ENCODE data around the gene PLEKHO2. TPM values are rescaled to one million over a fixed set of nuclear protein-coding genes. Genes with fewer than 3 reads are reported as not detected.

The PLEKHO2 gene
- total and polyA plus RNA-seq, 2 experiments from 2014 or later, result 9.0 to 29.4 TPM

- Histone ChIP-seq H3K4me2 (no peak overlapping the region), H3K4me1 (ENCODE audit: insufficient read depth) (peaks cover 19% of the 10 kb centered on the region), H2AFZ (no peak overlapping the region), H3K36me3 (ENCODE audit: insufficient read depth) (no peaks in the 10 kb centered on the region), H3K79me2 (replicated peaks; ENCODE audit: insufficient read depth) (no peaks in the 10 kb centered on the region), H3F3A (replicated peaks; ENCODE audit: low read depth) (0 out of 2 replicates have a peak, but pooled peaks cover 2% of the 10 kb centered on the region), H3K27me3 (ENCODE audit: insufficient read depth) (no peaks in the 10 kb centered on the region), H3K4me3 (no peak overlapping the region), H3K27ac (ENCODE audit: low read depth) (no peak overlapping the region), H3K9me2 (ENCODE audit: insufficient read depth) (no peaks in the 10 kb centered on the region), H4K20me1 (replicated peaks; ENCODE audit: insufficient read depth) (no peaks in the 10 kb centered on the region)
- peaks cover 36% of the 10 kb centered on the region for H3K4me1 Mint-ChIP-seq
- no peak overlapping the region for H3K27ac Mint-ChIP-seq
- H3K36me3 Mint-ChIP-seq (ENCODE audit: low read depth), result no peaks in the 10 kb centered on the region
- no peak overlapping the region for H3K4me3 Mint-ChIP-seq
- ATAC-seq, result no peak
- DNase-seq (ENCODE audit: low spot score), result no peak
- no peaks in the 10 kb centered on the region for H3K9me3 Mint-ChIP-seq
- peaks cover 16% of the 10 kb centered on the region for H3K27me3 Mint-ChIP-seq (ENCODE audit: insufficient read depth, low read depth, poor library complexity)
- TF ChIP-seq STAT1 (IDR thresholded peaks at IDR 0.05; ENCODE audit: unreplicated experiment) (no peak), CREB1 (CRISPR knock-in tag; IDR thresholded peaks at IDR 0.05; ENCODE audit: low read depth) (no peak), REST (IDR thresholded peaks at IDR 0.05; ENCODE audit: unreplicated experiment) (no peak), ETS1 (IDR thresholded peaks at IDR 0.05) (no peak), EZH2phosphoT487 (IDR thresholded peaks at IDR 0.05; ENCODE audit: unreplicated experiment) (no peak), NANOG (IDR thresholded peaks at IDR 0.05; ENCODE audit: borderline replicate concordance) (no peak), ZNF114 (CRISPR knock-in tag; IDR thresholded peaks at IDR 0.05) (no peak), CTCF (conservative IDR thresholded peaks at IDR 0.05; ENCODE audit: low read depth in 2 of 2) (no peak), ZNF462 (CRISPR knock-in tag; IDR thresholded peaks at IDR 0.05) (no peak), JUNB (IDR thresholded peaks at IDR 0.05; ENCODE audit: unreplicated experiment) (no peak), EZH2 (IDR thresholded peaks at IDR 0.05; ENCODE audit: low read depth, unreplicated experiment) (no peak), ZNF331 (CRISPR knock-in tag; IDR thresholded peaks at IDR 0.05; ENCODE audit: low read depth) (no peak), POLR2AphosphoS5 (IDR thresholded peaks at IDR 0.05; ENCODE audit: low read depth) (no peak)
Measured at GRCh38 chr15:64878705-64879104, 37.0 kb downstream of the PLEKHO2 start.
